ENCODE results near the gene DNAJC24.

DNAJC24 gene

GRCh38 chr11:31337806-31338205, 31.9 kb upstream of the DNAJC24 start:
- Histone ChIP-seq H3K27ac (no peak overlapping the region), H3K4me3 (no peak overlapping the region)
- no peak for TF ChIP-seq CTCF (IDR thresholded peaks at IDR 0.05)
- no peak for DNase-seq (ENCODE audit: low spot score)

- DNase-seq (ENCODE audit: low spot score): no peak
- no peak for TF ChIP-seq CTCF (IDR thresholded peaks at IDR 0.05)
- Histone ChIP-seq H3K4me3 (no peak overlapping the region), H3K27ac (no peak overlapping the region)
Observed at GRCh38 chr11:31340903-31341572, 28.6 kb upstream of the DNAJC24 start.

- no peak for DNase-seq (ENCODE audit: low spot score)
- TF ChIP-seq CTCF (IDR thresholded peaks at IDR 0.05): no peak
- no peak overlapping the region for H3K4me3 ChIP-seq
- no peak overlapping the region for H3K27ac ChIP-seq
Observed at GRCh38 chr11:31351168-31351567, 18.5 kb upstream of the DNAJC24 start.

GRCh38 chr11:31355131-31355530, 14.5 kb upstream of the DNAJC24 start:
- TF ChIP-seq CTCF (IDR thresholded peaks at IDR 0.05): no peak
- no peak for DNase-seq (ENCODE audit: low spot score)
- no peak overlapping the region for H3K27ac ChIP-seq
- H3K4me3 ChIP-seq: no peak overlapping the region

- no peak for TF ChIP-seq CTCF (IDR thresholded peaks at IDR 0.05)
- H3K4me3 ChIP-seq: no peak overlapping the region
- no peak overlapping the region for H3K27ac ChIP-seq
- no peak for DNase-seq (ENCODE audit: low spot score)
Observed at GRCh38 chr11:31355817-31356216, 13.8 kb upstream of the DNAJC24 start.

- TF ChIP-seq CTCF (IDR thresholded peaks at IDR 0.05): no peak
- no peak overlapping the region for H3K27ac ChIP-seq
- no peak overlapping the region for H3K4me3 ChIP-seq
- DNase-seq (ENCODE audit: low spot score): no peak
Observed at GRCh38 chr11:31361743-31362142, 7.9 kb upstream of the DNAJC24 start.

GRCh38 chr11:31366795-31367194, 2.9 kb upstream of the DNAJC24 start:
- no peak overlapping the region for H3K4me3 ChIP-seq
- DNase-seq (ENCODE audit: low spot score): no peak
- no peak for TF ChIP-seq CTCF (IDR thresholded peaks at IDR 0.05)
- H3K27ac ChIP-seq: no peak overlapping the region
